HepG2 (cell line): ENCODE results near the gene HOXA7. TPM values are rescaled to one million over a fixed set of nuclear protein-coding genes. Genes with fewer than 3 reads are reported as not detected.

Experiments used
- ATAD3A ChIP-seq: sonication (generic); formaldehyde crosslinking; IDR thresholded peaks from 2 replicates; pipeline ENCODE4 v1.4.0; 2020; ENCODE audit warnings: missing genetic modification reagents
- ATF6 ChIP-seq: sonication (generic); formaldehyde crosslinking; conservative IDR thresholded peaks from 2 replicates; pipeline ENCODE4 v1.4.0; 2020; ENCODE audit warnings: missing genetic modification reagents
- DR1 ChIP-seq: sonication (generic); formaldehyde crosslinking; IDR thresholded peaks from 2 replicates; pipeline ENCODE4 v1.8.0; 2021; ENCODE audit warnings: mild to moderate bottlenecking, missing genetic modification reagents, inconsistent platforms
- GABPA ChIP-seq, 2 experiments: IDR thresholded peaks; 2 replicates each; pipeline ENCODE4 v1.6.1; 2011 to 2016; ENCODE audit warnings: low read depth in 2 of 2, low read length in 1 of 2, missing biosample characterization in 1 of 2, missing genetic modification characterization in 1 of 2
- HOMEZ ChIP-seq: IDR thresholded peaks from 2 replicates; pipeline ENCODE4 v1.6.1; 2016; ENCODE audit warnings: low read depth
- HOXA3 ChIP-seq: sonication (generic); formaldehyde crosslinking; IDR thresholded peaks from 2 replicates; pipeline ENCODE4 v1.5.0; 2020; ENCODE audit warnings: missing genetic modification reagents
- IRF2 ChIP-seq: IDR thresholded peaks from 2 replicates; pipeline ENCODE4 v1.6.1; 2018; ENCODE audit warnings: missing genetic modification reagents, missing compliant biosample characterization
- IRX3 ChIP-seq: sonication (generic); formaldehyde crosslinking; IDR thresholded peaks from 2 replicates; pipeline ENCODE4 v1.8.1; 2023; ENCODE audit warnings: mild to moderate bottlenecking, low read depth, missing genetic modification reagents, borderline replicate concordance
- LBX2 ChIP-seq: sonication (generic); formaldehyde crosslinking; IDR thresholded peaks from 2 replicates; pipeline ENCODE4 v1.5.0; 2020; ENCODE audit warnings: missing genetic modification reagents, mild to moderate bottlenecking, borderline replicate concordance
- NFYB ChIP-seq: sonication (generic); formaldehyde crosslinking; IDR thresholded peaks from 2 replicates; pipeline ENCODE4 v1.4.0; 2020; ENCODE audit warnings: missing genetic modification reagents
- SRY ChIP-seq: sonication (generic); formaldehyde crosslinking; IDR thresholded peaks from 2 replicates; pipeline ENCODE4 v1.8.0; 2022; ENCODE audit warnings: mild to moderate bottlenecking, missing genetic modification reagents
- THAP9 ChIP-seq: sonication (generic); formaldehyde crosslinking; IDR thresholded peaks from 2 replicates; pipeline ENCODE4; 2020; ENCODE audit warnings: missing genetic modification reagents, mild to moderate bottlenecking, borderline replicate concordance
- ZBTB21 ChIP-seq: sonication (generic); formaldehyde crosslinking; IDR thresholded peaks from 2 replicates; pipeline ENCODE4 v1.4.0; 2020; ENCODE audit warnings: missing genetic modification reagents
- ZFYVE20 ChIP-seq: sonication (generic); formaldehyde crosslinking; IDR thresholded peaks from 2 replicates; pipeline ENCODE4 v1.8.0; 2023; ENCODE audit warnings: low read depth, mild to moderate bottlenecking, moderate library complexity, missing genetic modification reagents, borderline replicate concordance
- ZNF331 ChIP-seq: sonication (generic); formaldehyde crosslinking; IDR thresholded peaks from 2 replicates; pipeline ENCODE4 v1.4.0; 2020; ENCODE audit warnings: missing genetic modification reagents
- ZNF343 ChIP-seq: sonication (generic); formaldehyde crosslinking; IDR thresholded peaks from 2 replicates; pipeline ENCODE4 v1.4.0; 2020; ENCODE audit warnings: mild to moderate bottlenecking, missing genetic modification reagents
- ZNF737 ChIP-seq: sonication (generic); formaldehyde crosslinking; IDR thresholded peaks from 2 replicates; pipeline ENCODE4 v1.5.0; 2020; ENCODE audit warnings: missing genetic modification reagents, mild to moderate bottlenecking, borderline replicate concordance
- ZNF770 ChIP-seq: sonication (generic); formaldehyde crosslinking; IDR thresholded peaks from 2 replicates; pipeline ENCODE4 v1.5.0; 2020; ENCODE audit warnings: mild to moderate bottlenecking, missing genetic modification reagents
- ZNF841 ChIP-seq: sonication (generic); formaldehyde crosslinking; IDR thresholded peaks from 2 replicates; pipeline ENCODE4 v1.8.1; 2023; ENCODE audit warnings: missing genetic modification reagents, borderline replicate concordance
- polyA plus RNA-seq, 8 experiments: library from polyadenylated mRNA; depleted of rRNA in 3 of 8; stranded (reverse) in 7 of 8; unstranded in 1 of 8; fragments of >200 nt; fragmentation: Illumina TruSeq in 4 of 8; extraction: Trizol in 4 of 8; gene quantifications; 2 replicates each; pipeline versions ENCODE4 v1.2.1 to v1.2.3, GENCODE V29; 2011 to 2016; ENCODE audit warnings: low read depth in 4 of 8, missing spikeins in 1 of 8, mixed read lengths in 1 of 8; ENCODE audit not compliant: insufficient read depth in 1 of 8
- total RNA-seq, 5 experiments: library from RNA; depleted of rRNA; stranded (reverse); fragments of >200 nt; fragmentation: Illumina TruSeq; extraction: Trizol; gene quantifications; 2 replicates each; pipeline ENCODE4 v1.2.3, GENCODE V29; 2016; ENCODE audit warnings: low read depth in 1 of 5

Gene HOXA7
- total and polyA plus RNA-seq, 2 of the 13 experiments (the other 11 are each of a cell fraction or from before 2014, with no cell fraction given) = 0.05 TPM; not detected in 1

GRCh38 chr7:27122077-27122910, 34.2 kb downstream of the HOXA7 start (continued):
- TF ChIP-seq HOMEZ (no peak), IRX3 (CRISPR knock-in tag) (no peak; the same call in 1 of the 2 replicates), DR1 (CRISPR knock-in tag) (peak; percentile 80; the same call in 1 of the 2 replicates), ATF6 (CRISPR knock-in tag) (no peak), ZNF737 (CRISPR knock-in tag) (no peak), ZNF343 (CRISPR knock-in tag) (no peak; the same call in 1 of the 2 replicates), GABPA (IDR thresholded peaks at IDR 0.05; ENCODE audit: low read depth, low read length) (no peak), GABPA (CRISPR knock-in tag; IDR thresholded peaks at IDR 0.05; ENCODE audit: low read depth) (peak; percentile 69), THAP9 (CRISPR knock-in tag) (peak; percentile 54; the same call in 1 of the 2 replicates), ATAD3A (CRISPR knock-in tag) (no peak), IRF2 (CRISPR knock-in tag) (no peak), ZNF770 (CRISPR knock-in tag) (0 out of 2 replicates have a peak, but pooled peaks have one; percentile 14), HOXA3 (CRISPR knock-in tag) (peak; percentile 13; the same call in 1 of the 2 replicates), ZFYVE20 (CRISPR knock-in tag) (no peak), ZNF331 (CRISPR knock-in tag) (peak; percentile 66), LBX2 (CRISPR knock-in tag) (no peak), NFYB (no peak), SRY (peak; percentile 61; the same call in 1 of the 2 replicates), ZNF841 (CRISPR knock-in tag) (no peak), ZBTB21 (CRISPR knock-in tag) (peak; percentile 11; the same call in 1 of the 2 replicates)
